CD4-positive, alpha-beta T cell treated with Interleukin-4 for 4 hours (primary cell): ENCODE results near the gene CFAP141.
A peak's percentile ranks its signal among the peaks of the same experiment; 100 is the strongest.
"Not testable (repeated sequence)": the region's sequence is repeated elsewhere in the genome, so short reads cannot be mapped to it uniquely, and the experiment has no call there.

Experiments used
- DNase-seq: peaks from one replicate; pipeline ENCODE4 v3.0.0-alpha.2; 2020

Gene CFAP141

GRCh38 chr1:154207262-154207661 lies 1.1 kb upstream of the CFAP141 start:
- no peak for DNase-seq

- not testable (repeated sequence) for DNase-seq
Observed at GRCh38 chr1:154205778-154206177, 355 bp downstream of the CFAP141 start.

- DNase-seq = no peak
Observed at GRCh38 chr1:154199563-154199879, 6.6 kb downstream of the CFAP141 start.

GRCh38 chr1:154198756-154199562 lies 7.2 kb downstream of the CFAP141 start:
- DNase-seq = peak; percentile 57

GRCh38 chr1:154193821-154194220 lies 12.3 kb downstream of the CFAP141 start:
- DNase-seq = no peak

GRCh38 chr1:154192476-154192875 lies 13.7 kb downstream of the CFAP141 start:
- no peak for DNase-seq

- no peak for DNase-seq
Observed at GRCh38 chr1:154191990-154192461, 14.1 kb downstream of the CFAP141 start, which contains the start of gene TPM3. TSS of gene TPM3 (minus strand) at chr1:154192100. CDS start at chr1:154192018, 82 bp downstream.

- no peak for DNase-seq
Observed at GRCh38 chr1:154190550-154190949, 15.6 kb downstream of the CFAP141 start.

GRCh38 chr1:154186852-154187501 lies 19.2 kb downstream of the CFAP141 start:
- DNase-seq = no peak

- DNase-seq = peak; percentile 63
Observed at GRCh38 chr1:154186177-154186576, 20.0 kb downstream of the CFAP141 start.

- peak; percentile 90 for DNase-seq
Observed at GRCh38 chr1:154183046-154183915, 22.9 kb downstream of the CFAP141 start.

GRCh38 chr1:154182344-154183045 lies 23.6 kb downstream of the CFAP141 start:
- peak; percentile 72 for DNase-seq

GRCh38 chr1:154181944-154182343 lies 24.2 kb downstream of the CFAP141 start:
- DNase-seq = no peak

GRCh38 chr1:154179946-154180687 lies 26.0 kb downstream of the CFAP141 start:
- DNase-seq = peak; percentile 17

- peak; percentile 30 for DNase-seq
Observed at GRCh38 chr1:154178911-154179811, 27.0 kb downstream of the CFAP141 start.

GRCh38 chr1:154178013-154178412 lies 28.1 kb downstream of the CFAP141 start:
- DNase-seq = peak; percentile 11

GRCh38 chr1:154176337-154176736 lies 29.8 kb downstream of the CFAP141 start:
- DNase-seq = peak; percentile 13

- DNase-seq = no peak
Observed at GRCh38 chr1:154174654-154175053, 31.5 kb downstream of the CFAP141 start.

GRCh38 chr1:154171880-154172279 lies 34.3 kb downstream of the CFAP141 start:
- no peak for DNase-seq

- DNase-seq = no peak
Observed at GRCh38 chr1:154171223-154171583, 34.9 kb downstream of the CFAP141 start.
